Fibroblast of lung (primary cell): Measurements from ENCODE around the gene SLC13A5. TPM values are rescaled to one million over a fixed set of nuclear protein-coding genes. Genes with fewer than 3 reads are reported as not detected.
A peak's percentile ranks its signal among the peaks of the same experiment; 100 is the strongest.

ENCODE experiments used
- DNase-seq, 2 donors: peaks; one replicate each; pipeline versions ENCODE4 v3.0.0 to v3.0.0-alpha.2; 2010; ENCODE audit warnings: low read depth in 2 of 2
- H2AFZ ChIP-seq: 2 replicates; pipeline ENCODE4 v1.5.1; 2012; ENCODE audit warnings: low read length, control low read depth, inconsistent platforms
- H3K27ac ChIP-seq: 2 replicates; pipeline ENCODE4 v1.5.1; 2011; ENCODE audit warnings: low read length, control low read depth; ENCODE audit not compliant: insufficient read depth
- H3K27me3 ChIP-seq: 2 replicates; pipeline ENCODE4 v1.5.1; 2011; ENCODE audit warnings: mild to moderate bottlenecking, low read length; ENCODE audit not compliant: control insufficient read depth, insufficient read depth
- H3K36me3 ChIP-seq: 2 replicates; pipeline ENCODE4 v1.5.1; 2011; ENCODE audit warnings: low read length; ENCODE audit not compliant: control insufficient read depth, insufficient read depth
- H3K4me1 ChIP-seq: 2 replicates; pipeline ENCODE4 v1.5.1; 2011; ENCODE audit warnings: low read length; ENCODE audit not compliant: control insufficient read depth, insufficient read depth; ENCODE audit errors: extremely low read depth
- H3K4me2 ChIP-seq: 2 replicates; pipeline ENCODE4 v1.5.1; 2011; ENCODE audit warnings: low read length, control low read depth; ENCODE audit not compliant: insufficient read depth; ENCODE audit errors: extremely low read depth
- H3K4me3 ChIP-seq, 4 experiments: fragments of 200-600 bp in 1 of 4; sonication (generic) in 1 of 4; replicated peaks in 1 of 4; 2 replicates each; pipeline ENCODE4 v1.5.1; 2011 to 2016; ENCODE audit warnings: low read length in 4 of 4, low read depth in 3 of 4, mild to moderate bottlenecking in 3 of 4, control low read depth in 2 of 4, inconsistent platforms in 1 of 4, mixed read lengths in 1 of 4; ENCODE audit not compliant: insufficient read depth in 1 of 4; ENCODE audit errors: control extremely low read depth in 1 of 4
- H3K79me2 ChIP-seq: 2 replicates; pipeline ENCODE4 v1.5.1; 2012; ENCODE audit warnings: mild to moderate bottlenecking, low read length, inconsistent platforms; ENCODE audit not compliant: control insufficient read depth, insufficient read depth
- H3K9ac ChIP-seq: 2 replicates; pipeline ENCODE4 v1.5.1; 2011; ENCODE audit warnings: mild to moderate bottlenecking, low read length, control low read depth; ENCODE audit not compliant: insufficient read depth
- H3K9me3 ChIP-seq: 2 replicates; pipeline ENCODE4 v1.5.1; 2012; ENCODE audit warnings: low read depth, low read length; ENCODE audit not compliant: control insufficient read depth, insufficient read depth
- H4K20me1 ChIP-seq: 2 replicates; pipeline ENCODE4 v1.5.1; 2011; ENCODE audit warnings: low read length; ENCODE audit not compliant: control insufficient read depth, insufficient read depth; ENCODE audit errors: extremely low read depth
- CTCF ChIP-seq, 2 donors: IDR thresholded peaks in 1 of 2; conservative IDR thresholded peaks in 1 of 2; 1 replicate in 1 of 2; 2 replicates in 1 of 2; pipeline ENCODE4 v1.5.1; 2011 to 2012; ENCODE audit warnings: low read length in 2 of 2, control low read depth in 1 of 2, inconsistent platforms in 1 of 2, low read depth in 1 of 2, mild to moderate bottlenecking in 1 of 2
- EZH2 ChIP-seq: IDR thresholded peaks from 2 replicates; pipeline ENCODE4 v1.5.1; 2012; ENCODE audit warnings: low read length, control low read depth, mild to moderate bottlenecking; ENCODE audit errors: missing control alignments
- polyA plus RNA-seq, 2 donors: library from polyadenylated mRNA; depleted of rRNA in 1 of 2; stranded (reverse) in 1 of 2; unstranded in 1 of 2; fragments of >200 nt; gene quantifications; 2 replicates each; pipeline ENCODE4 v1.2.1, GENCODE V29; 2011 to 2012; ENCODE audit warnings: missing spikeins in 1 of 2
- total RNA-seq: library from RNA; depleted of rRNA; stranded (reverse); fragments of >200 nt; gene quantifications from 2 replicates; pipeline ENCODE4 v1.2.1, GENCODE V29; 2014

SLC13A5 gene
- total and polyA plus RNA-seq, 2 donors (not counting 1 experiment from before 2014, with no cell fraction given), result not detected

GRCh38 chr17:6677946-6678345 is 35.2 kb downstream of the SLC13A5 start:
- H3K27me3 ChIP-seq, result no peaks in the 10 kb centered on the region
- TF ChIP-seq CTCF (conservative IDR thresholded peaks at IDR 0.05 in 1 of 2, IDR thresholded peaks at IDR 0.05 in 1 of 2; ENCODE audit: low read depth in 1 of 2, low read length in 2 of 2) (no peak), EZH2 (no peak)

GRCh38 chr17:6677158-6677831 is 35.9 kb downstream of the SLC13A5 start:
- Histone ChIP-seq H3K9me3 (no peaks in the 10 kb centered on the region), H4K20me1 (no peaks in the 10 kb centered on the region), H3K4me1 (no peaks in the 10 kb centered on the region), H3K79me2 (no peaks in the 10 kb centered on the region), H2AFZ (no peak overlapping the region), H3K27ac (no peak overlapping the region), H3K9ac (no peak overlapping the region), H3K27me3 (no peaks in the 10 kb centered on the region), H3K36me3 (no peaks in the 10 kb centered on the region), H3K4me3 (no peak overlapping the region), H3K4me2 (no peak overlapping the region)
- TF ChIP-seq EZH2 (no peak), CTCF (conservative IDR thresholded peaks at IDR 0.05 in 1 of 2, IDR thresholded peaks at IDR 0.05 in 1 of 2; ENCODE audit: low read depth in 1 of 2, low read length in 2 of 2) (no peak)
- DNase-seq, result peak in 1 of 2 donors; percentile 68

More at GRCh38 chr17:6677946-6678345, 35.2 kb downstream of the SLC13A5 start:
- Histone ChIP-seq H3K4me2 (no peak overlapping the region), H3K27ac (no peak overlapping the region), H3K9me3 (no peaks in the 10 kb centered on the region), H4K20me1 (no peaks in the 10 kb centered on the region), H3K36me3 (no peaks in the 10 kb centered on the region), H2AFZ (no peak overlapping the region), H3K79me2 (no peaks in the 10 kb centered on the region), H3K4me3 (no peak overlapping the region), H3K9ac (no peak overlapping the region), H3K4me1 (no peaks in the 10 kb centered on the region)
- DNase-seq, result no peak

GRCh38 chr17:6676802-6677157 is 36.4 kb downstream of the SLC13A5 start:
- no peak for TF ChIP-seq CTCF (conservative IDR thresholded peaks at IDR 0.05 in 1 of 2, IDR thresholded peaks at IDR 0.05 in 1 of 2; ENCODE audit: low read depth in 1 of 2, low read length in 2 of 2)
- TF ChIP-seq EZH2, result no peak
- Histone ChIP-seq H4K20me1 (no peaks in the 10 kb centered on the region), H2AFZ (no peak overlapping the region), H3K79me2 (no peaks in the 10 kb centered on the region), H3K4me3 (no peak overlapping the region), H3K4me1 (no peaks in the 10 kb centered on the region), H3K9me3 (no peaks in the 10 kb centered on the region), H3K27me3 (no peaks in the 10 kb centered on the region), H3K27ac (no peak overlapping the region), H3K4me2 (no peak overlapping the region), H3K9ac (no peak overlapping the region), H3K36me3 (no peaks in the 10 kb centered on the region)
- DNase-seq, result no peak
